Measurements from ENCODE around the gene ATP1A4. TPM values are rescaled to one million over a fixed set of nuclear protein-coding genes. Genes with fewer than 3 reads are reported as not detected.

ATP1A4 gene
- total and polyA plus RNA-seq, 12 donors = 0.17 to 0.96 (median 0.46) TPM; not detected in 9

DNA sequence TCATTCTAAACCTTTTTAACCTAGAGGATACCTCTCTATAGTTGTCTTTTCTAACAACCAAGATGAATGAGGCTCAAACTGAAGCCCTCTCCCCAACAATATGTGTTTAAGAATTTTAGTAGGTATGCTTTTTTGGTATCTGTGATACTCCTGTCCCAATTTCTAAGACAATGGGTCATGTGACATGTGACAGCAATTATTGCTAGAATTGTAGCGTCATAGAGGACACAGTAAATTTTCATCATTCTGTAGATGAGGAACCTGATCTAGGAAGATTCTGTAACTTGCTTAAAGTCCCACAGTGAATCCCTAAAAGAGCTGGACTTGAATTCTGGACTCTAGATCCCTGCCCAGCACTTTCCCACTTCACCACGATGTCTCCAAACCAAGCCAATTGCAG is 27.3 kb downstream of the ATP1A4 start:
- no peaks in the 10 kb centered on the region for H3K36me3 ChIP-seq (replicated peaks in 1 of 2)
- no peak for TF ChIP-seq POLR2A (IDR thresholded peaks at IDR 0.05)
- TF ChIP-seq, protein P1, sequence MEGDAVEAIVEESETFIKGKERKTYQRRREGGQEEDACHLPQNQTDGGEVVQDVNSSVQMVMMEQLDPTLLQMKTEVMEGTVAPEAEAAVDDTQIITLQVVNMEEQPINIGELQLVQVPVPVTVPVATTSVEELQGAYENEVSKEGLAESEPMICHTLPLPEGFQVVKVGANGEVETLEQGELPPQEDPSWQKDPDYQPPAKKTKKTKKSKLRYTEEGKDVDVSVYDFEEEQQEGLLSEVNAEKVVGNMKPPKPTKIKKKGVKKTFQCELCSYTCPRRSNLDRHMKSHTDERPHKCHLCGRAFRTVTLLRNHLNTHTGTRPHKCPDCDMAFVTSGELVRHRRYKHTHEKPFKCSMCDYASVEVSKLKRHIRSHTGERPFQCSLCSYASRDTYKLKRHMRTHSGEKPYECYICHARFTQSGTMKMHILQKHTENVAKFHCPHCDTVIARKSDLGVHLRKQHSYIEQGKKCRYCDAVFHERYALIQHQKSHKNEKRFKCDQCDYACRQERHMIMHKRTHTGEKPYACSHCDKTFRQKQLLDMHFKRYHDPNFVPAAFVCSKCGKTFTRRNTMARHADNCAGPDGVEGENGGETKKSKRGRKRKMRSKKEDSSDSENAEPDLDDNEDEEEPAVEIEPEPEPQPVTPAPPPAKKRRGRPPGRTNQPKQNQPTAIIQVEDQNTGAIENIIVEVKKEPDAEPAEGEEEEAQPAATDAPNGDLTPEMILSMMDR (IDR thresholded peaks at IDR 0.05) = no peak
- WGBS, 4 donors = 89 to 97% (median 93%) methylated on average over 2 of the region's 2 CpGs
- no peak overlapping the region for H3K27ac ChIP-seq
- H3K4me1 ChIP-seq (replicated peaks in 1 of 2) = no peaks in the 10 kb centered on the region
- DNase-seq = no peak
- intact Hi-C loops (cut with DNase I) = no loop called here
- H3K9me3 ChIP-seq (replicated peaks in 1 of 3) = no peaks in the 10 kb centered on the region
- H3K4me3 ChIP-seq = no peak overlapping the region
- H3K27me3 ChIP-seq = no peaks in the 10 kb centered on the region

GRCh38 chr1:160179336-160179735 is 27.9 kb downstream of the ATP1A4 start:
- Histone ChIP-seq H3K9me3 (replicated peaks in 1 of 3) (no peaks in the 10 kb centered on the region), H3K27ac (no peak overlapping the region), H3K36me3 (replicated peaks in 1 of 2) (no peaks in the 10 kb centered on the region), H3K4me1 (replicated peaks in 1 of 2) (no peaks in the 10 kb centered on the region), H3K4me3 (no peak overlapping the region), H3K27me3 (no peaks in the 10 kb centered on the region)
- TF ChIP-seq, protein P1 (IDR thresholded peaks at IDR 0.05) = no peak
- TF ChIP-seq POLR2A (IDR thresholded peaks at IDR 0.05) = no peak
- no peak for DNase-seq
- WGBS, 4 donors = 83 to 92% (median 88%) methylated on average over 4 of the region's 4 CpGs
- intact Hi-C loops (cut with DNase I) = no loop called here

- H3K4me1 ChIP-seq (replicated peaks in 1 of 2) = no peaks in the 10 kb centered on the region
- TF ChIP-seq, protein P1 (IDR thresholded peaks at IDR 0.05) = no peak
- TF ChIP-seq POLR2A (IDR thresholded peaks at IDR 0.05) = no peak
- no peaks in the 10 kb centered on the region for H3K27me3 ChIP-seq
- intact Hi-C loops (cut with DNase I) = no loop called here
- no peak for DNase-seq
- H3K36me3 ChIP-seq (replicated peaks in 1 of 2) = no peaks in the 10 kb centered on the region
- no peak overlapping the region for H3K4me3 ChIP-seq
- H3K9me3 ChIP-seq (replicated peaks in 1 of 3) = no peaks in the 10 kb centered on the region
- 84 to 85% (median 84%) methylated on average over 7 of the region's 7 CpGs for WGBS, 4 donors
- H3K27ac ChIP-seq = no peak overlapping the region
Measured at GRCh38 chr1:160186246-160186645, 34.8 kb downstream of the ATP1A4 start.

- WGBS, 4 donors = 70 to 86% (median 80%) methylated on average over 2 of the region's 2 CpGs; no CpG with 5 or more reads in 1 of the 4 donors
- intact Hi-C loops (cut with DNase I) = no loop called here
- no peaks in the 10 kb centered on the region for H3K27me3 ChIP-seq
- H3K4me1 ChIP-seq (replicated peaks in 1 of 2) = no peaks in the 10 kb centered on the region
- no peaks in the 10 kb centered on the region for H3K9me3 ChIP-seq (replicated peaks in 1 of 3)
- no peak for TF ChIP-seq POLR2A (IDR thresholded peaks at IDR 0.05)
- TF ChIP-seq, protein P1 (IDR thresholded peaks at IDR 0.05) = no peak
- H3K36me3 ChIP-seq (replicated peaks in 1 of 2) = no peaks in the 10 kb centered on the region
- no peak for DNase-seq
- no peak overlapping the region for H3K4me3 ChIP-seq
- no peak overlapping the region for H3K27ac ChIP-seq
Measured at GRCh38 chr1:160186729-160187128, 35.3 kb downstream of the ATP1A4 start.
